ENCODE data around the gene CEP41.

DNA sequence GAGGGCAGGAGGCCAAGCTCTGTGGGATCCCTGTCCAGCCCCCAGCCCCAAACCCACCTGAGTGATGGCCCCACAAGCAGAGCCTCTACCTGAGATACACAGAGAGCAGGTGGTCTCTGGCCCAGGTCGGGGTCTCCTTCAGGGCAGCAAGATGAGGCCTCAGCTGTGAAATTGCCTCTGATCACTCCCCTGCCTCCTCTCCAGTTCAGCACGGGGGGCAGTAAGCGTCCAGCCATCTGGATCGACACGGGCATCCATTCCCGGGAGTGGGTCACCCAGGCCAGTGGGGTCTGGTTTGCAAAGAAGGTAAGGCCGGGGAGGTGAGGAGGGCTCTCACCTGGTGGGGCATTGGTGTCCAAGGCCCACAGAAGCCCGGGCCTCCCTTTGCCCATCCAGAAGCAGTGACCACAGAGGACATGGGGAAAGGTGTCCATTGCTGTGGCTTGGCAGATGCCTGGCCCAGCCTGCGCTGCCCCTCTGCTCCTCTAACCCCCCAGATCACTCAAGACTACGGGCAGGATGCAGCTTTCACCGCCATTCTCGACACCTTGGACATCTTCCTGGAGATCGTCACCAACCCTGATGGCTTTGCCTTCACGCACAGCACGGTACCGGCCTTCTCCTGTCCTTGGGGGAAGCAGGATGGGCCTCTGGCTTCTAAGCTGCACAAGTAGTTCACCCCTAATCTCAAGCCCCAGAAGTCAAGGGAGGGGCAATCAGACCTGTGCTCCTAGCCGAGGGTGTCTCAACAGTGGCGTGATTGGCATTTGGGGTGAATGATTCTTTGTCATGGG is 57.4 kb downstream of the CEP41 start:
- TF ChIP-seq, protein P1, sequence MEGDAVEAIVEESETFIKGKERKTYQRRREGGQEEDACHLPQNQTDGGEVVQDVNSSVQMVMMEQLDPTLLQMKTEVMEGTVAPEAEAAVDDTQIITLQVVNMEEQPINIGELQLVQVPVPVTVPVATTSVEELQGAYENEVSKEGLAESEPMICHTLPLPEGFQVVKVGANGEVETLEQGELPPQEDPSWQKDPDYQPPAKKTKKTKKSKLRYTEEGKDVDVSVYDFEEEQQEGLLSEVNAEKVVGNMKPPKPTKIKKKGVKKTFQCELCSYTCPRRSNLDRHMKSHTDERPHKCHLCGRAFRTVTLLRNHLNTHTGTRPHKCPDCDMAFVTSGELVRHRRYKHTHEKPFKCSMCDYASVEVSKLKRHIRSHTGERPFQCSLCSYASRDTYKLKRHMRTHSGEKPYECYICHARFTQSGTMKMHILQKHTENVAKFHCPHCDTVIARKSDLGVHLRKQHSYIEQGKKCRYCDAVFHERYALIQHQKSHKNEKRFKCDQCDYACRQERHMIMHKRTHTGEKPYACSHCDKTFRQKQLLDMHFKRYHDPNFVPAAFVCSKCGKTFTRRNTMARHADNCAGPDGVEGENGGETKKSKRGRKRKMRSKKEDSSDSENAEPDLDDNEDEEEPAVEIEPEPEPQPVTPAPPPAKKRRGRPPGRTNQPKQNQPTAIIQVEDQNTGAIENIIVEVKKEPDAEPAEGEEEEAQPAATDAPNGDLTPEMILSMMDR (IDR thresholded peaks at IDR 0.05; ENCODE audit: poor library complexity) = no peak
- no peak for TF ChIP-seq EZH2 (IDR thresholded peaks at IDR 0.05; ENCODE audit: borderline replicate concordance)

Measured in hepatocyte (in vitro differentiated cells).